ENCODE results near the gene MAST2.
A peak's percentile ranks its signal among the peaks of the same experiment; 100 is the strongest.
"Not testable (repeated sequence)": the region's sequence is repeated elsewhere in the genome, so short reads cannot be mapped to it uniquely, and the experiment has no call there.

The MAST2 gene

GRCh38 chr1:45815667-45816458, 12.5 kb downstream of the MAST2 start:
- no peak for DNase-seq

GRCh38 chr1:45820173-45820572, 16.8 kb downstream of the MAST2 start:
- no peak for DNase-seq

- no peak for DNase-seq
Measured at GRCh38 chr1:45820788-45821187, 17.4 kb downstream of the MAST2 start.

- DNase-seq: no peak
Measured at GRCh38 chr1:45822644-45823043, 19.2 kb downstream of the MAST2 start.

- DNase-seq: no peak
Measured at GRCh38 chr1:45824607-45825006, 21.2 kb downstream of the MAST2 start.

GRCh38 chr1:45827256-45827655, 23.8 kb downstream of the MAST2 start:
- DNase-seq: no peak

- no peak for DNase-seq
Measured at GRCh38 chr1:45828841-45829240, 25.4 kb downstream of the MAST2 start.

- DNase-seq: no peak
Measured at GRCh38 chr1:45833361-45833760, 29.9 kb downstream of the MAST2 start.

- no peak for DNase-seq
Measured at GRCh38 chr1:45834689-45835088, 31.3 kb downstream of the MAST2 start.

- no peak for DNase-seq
Measured at GRCh38 chr1:45836451-45836850, 33.0 kb downstream of the MAST2 start.

GRCh38 chr1:45836861-45837260, 33.4 kb downstream of the MAST2 start:
- not testable (repeated sequence) for DNase-seq

GRCh38 chr1:45838322-45838721, 34.9 kb downstream of the MAST2 start:
- DNase-seq: not testable (repeated sequence)

GRCh38 chr1:45840704-45841103, 37.3 kb downstream of the MAST2 start:
- no peak for DNase-seq

- DNase-seq: no peak
Measured at GRCh38 chr1:45842786-45843185, 39.4 kb downstream of the MAST2 start.

- DNase-seq: peak; percentile 64
Measured at GRCh38 chr1:45843474-45843905, 40.1 kb downstream of the MAST2 start.

- not testable (repeated sequence) for DNase-seq
Measured at GRCh38 chr1:45844000-45844399, 40.6 kb downstream of the MAST2 start.

- no peak for DNase-seq
Measured at GRCh38 chr1:45846931-45847330, 43.5 kb downstream of the MAST2 start.

GRCh38 chr1:45848097-45848496, 44.7 kb downstream of the MAST2 start:
- no peak for DNase-seq

GRCh38 chr1:45848714-45849113, 45.3 kb downstream of the MAST2 start:
- no peak for DNase-seq

GRCh38 chr1:45850017-45850416, 46.6 kb downstream of the MAST2 start:
- DNase-seq: peak; percentile 3

- DNase-seq: no peak
Measured at GRCh38 chr1:45854724-45855123, 51.3 kb downstream of the MAST2 start.

GRCh38 chr1:45857101-45857700, 53.8 kb downstream of the MAST2 start:
- no peak for DNase-seq

GRCh38 chr1:45857755-45858492, 54.5 kb downstream of the MAST2 start:
- not testable (repeated sequence) for DNase-seq

GRCh38 chr1:45859221-45859620, 55.8 kb downstream of the MAST2 start:
- no peak for DNase-seq
